ENCODE measurements around the gene GREM2.
A peak's percentile ranks its signal among the peaks of the same experiment; 100 is the strongest.

GREM2 gene

GRCh38 chr1:240611619-240612480, at the start of gene GREM2:
Gene GREM2, minus strand, starts transcription at chr1:240612155. Its CDS starts 118,680 bp downstream, at chr1:240493475.
- DNase-seq: peak; percentile 5

GRCh38 chr1:240658312-240658960, 46.5 kb upstream of the GREM2 start:
- DNase-seq: no peak

- no peak for DNase-seq
Observed at GRCh38 chr1:240656531-240656930, 44.6 kb upstream of the GREM2 start.

GRCh38 chr1:240652961-240653409, 41.0 kb upstream of the GREM2 start:
- no peak for DNase-seq

- DNase-seq: no peak
Observed at GRCh38 chr1:240652549-240652948, 40.6 kb upstream of the GREM2 start.

GRCh38 chr1:240650877-240651276, 38.9 kb upstream of the GREM2 start:
- DNase-seq: no peak

GRCh38 chr1:240649733-240650721, 38.1 kb upstream of the GREM2 start:
- no peak for DNase-seq

- no peak for DNase-seq
Observed at GRCh38 chr1:240646571-240647240, 34.8 kb upstream of the GREM2 start.

- DNase-seq: no peak
Observed at GRCh38 chr1:240644732-240645131, 32.8 kb upstream of the GREM2 start.

GRCh38 chr1:240635466-240636256, 23.7 kb upstream of the GREM2 start:
- no peak for DNase-seq

GRCh38 chr1:240630409-240630808, 18.5 kb upstream of the GREM2 start:
- no peak for DNase-seq

- no peak for DNase-seq
Observed at GRCh38 chr1:240621249-240621648, 9.3 kb upstream of the GREM2 start.

- DNase-seq: no peak
Observed at GRCh38 chr1:240619906-240620621, 8.1 kb upstream of the GREM2 start.

GRCh38 chr1:240619357-240619756, 7.4 kb upstream of the GREM2 start:
- no peak for DNase-seq

GRCh38 chr1:240618946-240619345, 7.0 kb upstream of the GREM2 start:
- DNase-seq: no peak

- no peak for DNase-seq
Observed at GRCh38 chr1:240616018-240616417, 4.1 kb upstream of the GREM2 start.

- no peak for DNase-seq
Observed at GRCh38 chr1:240613356-240614142, 1.6 kb upstream of the GREM2 start.

GRCh38 chr1:240612811-240613210, 856 bp upstream of the GREM2 start:
- DNase-seq: no peak

- DNase-seq: no peak
Observed at GRCh38 chr1:240611228-240611618, 732 bp downstream of the GREM2 start.

GRCh38 chr1:240610636-240611035, 1.3 kb downstream of the GREM2 start:
- no peak for DNase-seq

Data from stimulated activated CD4-positive, alpha-beta T cell treated with anti-CD3 and anti-CD28 coated beads, Interleukin-12 subunit alpha, Interleukin-12 subunit beta, amount 100 ng/mL, for 4 hours (primary cell).